HG02571 (cell line): ENCODE data around the gene SLC16A8.

Experiments
- ATAC-seq: cut with Tn5 transposase; IDR thresholded peaks from one replicate; pipeline ENCODE4 v1.9.1; 2021; ENCODE audit warnings: mild to moderate bottlenecking, moderate library complexity; ENCODE audit not compliant: unreplicated experiment

SLC16A8 gene

DNA sequence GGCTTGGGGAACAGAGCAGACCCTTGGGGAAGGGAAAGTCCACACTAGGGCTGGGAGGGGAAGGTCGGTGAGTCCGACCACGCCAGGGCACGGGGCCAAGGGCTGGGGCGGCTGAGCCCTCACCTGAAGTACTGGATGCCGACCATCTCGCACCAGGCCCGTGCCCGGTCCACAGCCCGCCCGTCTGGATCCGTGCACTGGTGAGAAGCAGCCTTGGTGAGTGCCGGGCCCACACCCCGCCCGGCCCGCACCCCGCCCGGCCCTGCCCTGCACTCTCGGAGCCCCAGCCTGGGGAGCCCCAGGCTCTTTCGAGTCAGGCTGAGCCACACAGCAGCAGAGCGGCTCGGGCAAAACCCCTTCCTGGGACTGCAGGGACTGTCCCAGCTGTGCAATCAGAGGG is 28.4 kb upstream of the SLC16A8 start:
- no peak for ATAC-seq

DNA sequence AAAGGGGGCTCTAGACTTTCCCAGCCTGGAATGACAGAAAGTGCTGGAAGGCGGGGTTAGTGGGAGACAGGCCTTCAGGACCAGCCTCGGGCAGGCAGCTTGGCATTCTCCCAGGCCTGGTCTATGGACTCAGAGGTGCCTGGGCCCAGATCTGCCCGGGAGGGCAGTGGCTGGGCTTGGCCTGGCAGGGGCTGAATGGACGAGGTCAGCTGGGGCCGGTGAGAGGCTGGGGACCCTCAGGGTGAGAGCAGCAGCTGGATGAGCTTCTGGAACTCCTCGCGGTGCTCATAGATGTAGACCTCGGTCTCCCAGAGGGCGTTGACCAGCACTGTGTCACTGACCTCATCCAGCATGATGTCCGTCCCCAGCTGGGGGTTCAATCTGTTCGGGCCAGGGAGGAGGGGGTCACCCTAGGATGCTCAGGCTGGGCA is 28.0 kb upstream of the SLC16A8 start:
- ATAC-seq = no peak

DNA sequence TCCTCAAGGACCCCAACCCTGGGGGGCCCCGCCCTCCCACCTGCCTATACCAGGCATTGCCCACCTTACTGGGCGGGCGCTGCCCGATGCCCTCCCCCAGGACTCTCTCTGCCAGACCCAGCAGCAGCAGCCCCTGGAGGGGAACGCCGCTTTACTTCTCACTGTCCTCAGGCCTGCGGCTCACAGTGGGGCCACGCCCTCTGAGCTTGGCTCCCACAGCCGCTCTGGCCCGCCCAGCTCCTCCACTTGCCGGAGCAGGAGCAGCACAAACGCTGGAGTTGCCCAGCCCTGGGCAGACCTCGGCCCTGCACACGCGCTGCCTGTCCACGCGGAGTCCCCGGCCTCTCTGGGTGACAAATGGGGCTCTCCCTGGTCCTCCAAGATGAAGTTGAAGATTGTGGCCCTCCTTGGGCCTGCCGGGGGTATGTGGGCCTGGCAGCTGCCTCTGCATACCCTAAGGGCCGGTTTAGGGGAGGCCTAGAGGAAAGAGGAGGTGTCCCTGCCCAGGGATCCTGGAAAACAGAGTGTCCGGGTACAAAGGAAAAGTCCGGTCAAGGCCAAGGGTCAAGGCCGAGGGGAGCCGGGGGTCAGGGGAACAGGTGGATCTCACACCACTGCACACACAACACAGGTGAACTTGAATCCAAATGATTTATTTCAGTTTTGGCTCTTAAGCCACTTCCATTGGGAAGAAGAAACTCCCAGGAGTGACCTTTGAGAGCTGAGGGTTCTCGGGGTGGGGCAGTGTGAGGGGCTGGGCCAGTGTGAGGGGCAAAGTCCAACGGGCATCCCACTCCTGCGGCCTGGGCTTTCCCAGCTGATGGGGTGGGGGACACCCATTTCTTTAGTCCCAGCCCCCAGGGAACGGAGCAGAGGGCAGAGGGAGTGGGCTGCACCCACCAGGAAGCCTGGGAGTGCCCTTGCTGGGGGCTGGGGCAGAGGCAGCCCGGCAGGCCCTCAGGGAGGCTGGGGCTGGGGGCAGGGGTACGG is 27.2 kb upstream of the SLC16A8 start:
- ATAC-seq = no peak

DNA sequence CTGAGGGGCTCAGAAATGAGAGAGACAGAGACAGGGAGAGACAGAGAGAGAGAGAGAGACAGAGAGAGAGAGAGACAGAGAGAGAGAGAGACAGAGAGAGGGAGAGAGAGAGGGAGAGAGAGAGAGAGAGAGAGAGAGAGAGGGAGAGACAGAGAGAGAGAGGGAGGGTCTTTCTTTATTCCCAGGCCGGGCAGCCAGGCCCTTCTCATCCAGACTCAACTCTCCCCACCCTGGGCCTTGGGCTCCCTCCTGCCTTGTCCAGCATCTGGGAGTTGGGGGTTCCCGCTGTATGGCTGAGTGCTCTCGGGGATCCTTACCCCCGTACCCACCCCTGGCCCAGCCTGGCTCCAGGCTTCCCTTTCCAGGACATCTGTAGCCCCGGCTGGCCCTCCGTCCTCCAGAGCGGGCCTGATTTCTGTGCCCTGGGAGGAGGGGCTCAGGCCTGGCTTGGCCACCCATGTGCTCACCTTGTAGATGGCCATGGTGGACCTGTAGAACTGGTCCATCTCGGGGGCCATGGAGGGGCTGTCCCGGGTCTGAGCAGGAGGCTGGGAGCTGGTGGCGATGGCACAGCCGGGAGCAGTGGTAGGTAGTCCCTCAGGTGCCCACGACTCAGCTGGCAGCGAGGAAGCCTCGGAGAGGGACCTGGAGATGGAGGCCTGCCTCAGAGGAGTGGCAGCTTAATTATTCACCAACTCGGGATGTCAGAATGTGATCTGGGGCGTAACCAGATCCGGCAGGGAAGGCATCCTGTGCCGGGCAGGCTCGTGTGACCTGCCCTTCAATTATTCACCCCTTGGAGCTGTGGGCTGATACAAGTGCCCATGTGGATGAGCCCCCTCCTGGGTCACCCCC is 26.3 kb upstream of the SLC16A8 start, which contains the start of gene BAIAP2L2:
BAIAP2L2 (minus strand) TSS at position 677 of the 855 bp plus-strand sequence; CDS start at position 518, 159 bp downstream.
- no peak for ATAC-seq

DNA sequence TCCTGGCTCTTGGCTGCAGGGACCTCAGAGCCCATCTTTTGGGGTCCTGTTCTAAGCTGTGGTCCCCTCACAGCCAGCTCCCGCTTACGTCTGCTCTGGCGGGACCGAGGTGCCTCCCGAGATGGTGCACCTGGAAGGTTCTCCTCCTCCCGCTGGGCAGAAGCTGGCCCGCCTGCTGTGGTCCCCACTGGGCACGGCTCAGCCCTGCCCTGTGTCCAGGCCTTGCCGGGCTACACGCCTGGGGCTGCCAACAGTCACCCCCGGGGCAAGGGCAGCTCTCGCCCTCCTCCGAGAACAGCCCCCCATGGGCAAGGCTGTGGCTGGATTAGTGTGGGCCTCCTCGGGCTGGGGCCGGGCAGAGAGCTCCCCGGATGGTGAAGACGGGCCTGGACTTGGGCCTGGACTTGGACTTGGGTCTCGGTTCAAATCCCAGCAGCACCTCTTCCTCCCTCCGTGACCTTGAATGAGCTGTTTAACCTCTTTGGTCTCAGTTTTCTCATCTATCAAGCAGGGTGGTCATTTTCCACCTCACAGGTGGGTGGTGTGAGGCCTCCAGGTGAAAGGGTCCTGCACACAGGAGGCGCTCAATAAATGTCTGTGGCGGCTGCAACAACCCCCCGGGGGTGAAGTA is 25.5 kb upstream of the SLC16A8 start:
- ATAC-seq = no peak

DNA sequence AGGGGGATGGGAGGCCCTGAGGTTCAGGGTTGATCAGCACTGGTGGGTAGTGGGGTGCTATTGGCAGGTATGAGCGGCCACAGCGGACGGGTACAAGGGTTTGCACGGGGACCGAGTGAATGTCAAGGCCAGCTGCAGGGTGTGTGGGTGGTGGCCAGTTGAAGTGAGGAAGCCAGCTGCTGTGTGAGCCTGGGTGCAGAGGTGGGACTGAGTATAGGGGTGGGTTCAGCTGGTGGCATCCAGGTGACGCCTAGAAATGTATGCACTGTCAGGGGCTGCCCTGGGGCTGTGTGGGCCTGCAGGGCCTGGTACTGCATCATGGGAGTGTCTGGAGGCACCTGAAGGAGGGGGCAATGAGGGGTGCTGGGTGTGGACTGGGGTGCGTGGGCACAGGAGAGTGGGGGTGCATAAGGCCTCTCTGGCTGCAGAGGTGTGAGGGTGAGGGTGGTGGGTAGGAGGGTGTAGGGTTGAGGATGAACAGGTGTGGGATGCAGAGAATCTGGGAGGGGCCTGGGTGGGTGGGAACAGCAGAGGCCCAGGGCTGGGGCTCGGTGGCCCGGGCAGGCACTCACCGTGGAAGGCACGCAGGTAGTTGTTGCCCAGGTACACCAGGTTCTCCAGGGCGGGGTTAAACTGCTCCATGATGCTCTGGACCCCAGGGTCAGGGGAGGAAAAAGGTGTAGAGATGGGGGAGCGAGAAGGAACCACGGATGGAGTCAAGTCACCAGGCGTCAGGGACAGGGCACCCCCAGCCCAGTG is 24.8 kb upstream of the SLC16A8 start:
- ATAC-seq = no peak

DNA sequence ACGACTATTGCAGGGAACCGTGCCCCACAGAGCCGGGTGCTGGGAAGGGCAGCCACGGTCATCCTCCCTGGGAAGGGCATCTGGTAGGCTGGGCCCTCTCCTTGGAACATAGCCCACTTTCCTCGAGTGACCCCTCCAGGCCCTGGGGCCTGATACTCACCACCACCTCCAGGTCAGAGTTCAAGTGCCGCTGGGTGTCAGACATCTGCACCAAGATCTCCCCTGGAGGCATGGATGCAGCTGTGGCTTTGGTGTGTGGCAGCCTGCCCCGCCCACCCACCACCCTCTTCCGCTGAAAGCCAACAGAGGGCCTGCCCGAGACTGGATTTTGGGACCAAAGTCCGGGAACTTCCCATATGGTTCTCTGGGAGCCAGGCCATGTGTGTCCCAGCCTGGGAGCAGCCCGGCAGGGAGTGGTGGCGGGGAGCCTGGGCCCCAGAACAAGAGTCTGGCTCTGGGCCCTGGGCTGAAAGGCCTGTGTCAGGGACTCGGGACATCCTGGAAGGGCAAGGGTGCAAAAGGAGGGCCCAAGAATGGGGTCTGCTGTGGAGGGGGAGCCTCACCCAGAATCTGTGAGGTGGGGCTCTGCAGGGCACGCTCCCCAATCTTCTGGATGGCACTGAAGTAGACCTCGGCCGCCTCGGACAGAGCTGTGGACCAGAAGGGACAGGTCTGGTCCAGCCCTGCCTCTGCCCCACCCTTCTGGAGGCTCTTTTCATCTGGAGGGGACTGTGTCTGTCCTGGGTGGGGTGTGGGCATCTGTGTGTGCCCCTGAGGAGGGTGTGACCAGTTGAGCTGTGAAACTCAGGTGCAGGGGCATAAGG is 23.9 kb upstream of the SLC16A8 start:
- ATAC-seq = no peak

DNA sequence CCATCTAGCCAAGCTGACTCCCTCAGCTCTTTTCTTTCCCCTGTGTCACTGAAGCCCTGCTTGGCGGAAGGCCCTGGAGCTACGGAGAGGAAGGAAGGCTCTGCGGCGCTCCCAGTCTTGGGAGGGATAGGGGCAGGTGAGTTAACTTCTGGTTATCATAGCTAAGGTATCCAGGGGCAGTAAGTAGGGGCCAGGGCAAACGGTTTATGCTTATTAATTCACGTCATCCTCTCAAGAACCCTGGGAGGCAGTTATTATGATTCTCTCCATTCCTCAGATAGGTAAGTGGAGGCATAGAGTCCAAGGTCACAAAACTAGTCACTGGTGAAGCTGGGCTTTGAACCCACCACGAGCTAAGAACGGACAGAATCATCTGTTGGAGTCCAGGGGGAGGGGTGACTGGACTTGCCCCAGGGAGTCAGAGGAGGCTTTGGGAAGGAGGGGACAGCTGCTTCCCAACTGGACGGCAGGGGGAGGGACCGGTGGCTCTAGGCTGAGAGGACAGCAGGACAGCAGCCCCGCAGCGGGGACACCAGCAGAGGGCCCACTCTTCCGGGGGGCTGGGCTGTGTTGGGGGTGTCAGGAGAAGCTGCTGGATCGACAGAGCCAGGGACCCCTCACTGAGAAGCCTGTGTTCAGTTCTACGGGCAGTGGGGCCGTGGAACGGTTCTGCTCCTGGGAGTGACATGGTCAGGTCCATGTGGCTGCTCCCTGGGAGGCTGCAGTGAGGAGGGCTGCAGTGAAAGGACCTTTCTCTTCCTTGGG is 23.0 kb upstream of the SLC16A8 start:
- ATAC-seq = no peak

DNA sequence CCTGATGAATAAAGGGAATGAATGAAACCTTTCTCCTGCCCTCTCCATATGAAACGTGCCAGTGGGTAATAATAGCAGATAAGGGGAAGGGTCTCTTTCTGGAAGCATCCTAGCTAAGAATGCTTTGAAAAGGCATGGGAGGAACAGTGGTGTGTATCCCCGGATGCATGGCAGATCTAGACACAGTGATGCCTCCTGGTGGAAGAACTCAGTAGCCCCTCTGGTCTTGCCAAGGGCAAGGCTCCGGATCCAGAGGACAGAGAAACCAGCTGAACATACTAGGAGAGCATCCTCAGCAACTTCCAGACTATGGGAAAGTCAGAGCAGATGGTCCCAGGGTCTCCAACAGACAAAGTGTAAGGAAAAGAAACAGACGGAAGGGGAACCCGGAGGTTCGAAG is 20.1 kb upstream of the SLC16A8 start:
- no peak for ATAC-seq

DNA sequence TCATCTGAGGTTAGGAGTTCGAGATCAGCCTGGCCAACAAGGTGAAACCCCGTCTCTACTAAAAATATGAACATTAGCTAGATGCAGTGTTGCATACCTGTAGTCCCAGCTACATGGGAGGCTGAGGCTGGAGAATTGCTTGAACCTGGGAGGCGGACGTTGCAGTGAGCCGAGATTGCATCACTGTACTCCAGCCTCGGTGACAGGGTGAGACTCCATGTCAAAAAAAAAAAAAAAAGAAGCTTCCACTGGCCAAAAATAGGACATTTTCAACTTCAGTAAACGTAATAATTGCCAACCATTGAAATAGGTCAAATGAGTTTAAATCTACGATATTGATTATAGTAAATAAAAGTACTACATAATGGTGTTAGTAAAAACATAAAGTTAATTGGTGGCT is 19.7 kb upstream of the SLC16A8 start:
- ATAC-seq = no peak

DNA sequence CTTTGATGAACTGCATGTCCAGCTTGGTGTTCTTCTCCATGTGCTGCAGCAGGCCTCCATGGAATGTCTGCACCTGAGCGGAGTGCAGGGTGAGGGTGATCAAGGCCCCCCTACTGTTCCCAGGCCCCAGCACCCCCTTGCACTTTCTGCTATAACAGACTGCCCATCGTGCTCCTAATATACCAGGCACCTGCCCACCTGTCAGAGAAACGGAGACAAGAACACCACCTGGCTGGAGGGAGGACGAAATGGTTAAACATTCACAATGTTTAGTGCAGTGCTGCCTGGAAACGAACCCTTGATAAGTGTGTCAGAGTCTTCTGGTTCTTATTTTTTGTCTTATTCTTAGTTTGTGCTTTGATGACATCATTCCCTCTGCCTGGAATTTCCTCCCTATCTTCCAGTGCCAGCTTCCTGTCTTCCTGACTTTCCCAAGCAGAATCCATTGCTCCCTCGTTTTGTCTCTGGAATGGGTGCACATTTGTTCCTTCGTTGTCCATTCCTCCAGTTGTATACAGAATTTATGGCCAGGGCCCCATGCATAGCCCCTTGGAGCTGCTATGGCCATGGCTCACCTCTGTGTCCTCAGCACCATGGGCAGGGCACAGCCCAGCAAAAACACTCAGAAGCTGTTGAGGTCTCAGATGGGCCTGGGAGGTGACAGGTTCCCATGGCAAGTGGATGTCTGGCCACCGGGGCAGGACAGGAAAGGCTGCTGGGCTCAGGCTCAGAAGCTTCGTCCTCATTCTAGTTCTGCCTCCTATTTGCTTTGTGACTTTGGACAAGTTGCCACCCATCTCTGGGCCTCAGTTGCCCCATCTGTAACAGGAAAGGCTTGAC is 14.6 kb upstream of the SLC16A8 start:
- ATAC-seq = no peak

DNA sequence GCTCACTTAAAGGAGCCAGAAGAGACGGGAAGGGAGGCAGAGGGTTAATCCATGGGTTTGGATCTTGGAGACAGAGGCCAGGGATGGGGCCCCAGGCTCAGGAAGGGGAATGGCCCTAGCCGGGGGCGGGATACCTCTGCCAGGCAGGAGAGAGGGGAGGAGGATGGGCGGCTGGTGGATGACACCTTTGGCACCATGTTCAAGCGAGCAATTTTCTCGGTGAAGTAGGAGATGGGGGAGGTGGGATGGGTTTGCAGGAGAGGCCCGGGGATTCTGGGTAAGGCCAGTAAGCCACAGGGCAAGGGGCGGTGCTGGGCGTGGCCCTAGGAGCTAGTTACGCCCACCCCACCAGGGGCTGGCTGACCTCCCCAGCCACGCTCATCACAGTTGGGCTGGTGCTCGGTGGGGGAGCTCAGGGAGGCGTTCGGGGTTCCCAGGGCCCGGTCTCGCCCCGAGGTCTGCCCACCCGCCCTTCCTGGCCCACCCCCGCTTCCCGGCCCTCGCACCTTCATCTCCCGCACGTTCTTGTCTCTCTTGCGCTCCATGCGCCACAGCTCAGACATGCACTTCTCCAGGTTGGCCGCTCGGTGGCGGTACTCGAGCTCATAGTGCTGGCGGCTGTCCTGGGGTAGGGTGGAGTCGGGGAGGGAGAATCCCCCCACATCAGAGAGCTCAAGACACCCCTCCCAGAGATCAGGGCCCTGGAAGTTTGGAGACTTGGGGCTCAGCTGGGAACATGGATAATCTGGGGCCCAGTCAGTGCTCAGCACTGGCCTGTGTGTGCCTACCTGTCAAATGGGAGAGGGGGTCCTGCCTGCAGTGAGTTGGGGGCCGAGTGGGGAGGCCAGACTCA is 13.8 kb upstream of the SLC16A8 start:
- no peak for ATAC-seq

DNA sequence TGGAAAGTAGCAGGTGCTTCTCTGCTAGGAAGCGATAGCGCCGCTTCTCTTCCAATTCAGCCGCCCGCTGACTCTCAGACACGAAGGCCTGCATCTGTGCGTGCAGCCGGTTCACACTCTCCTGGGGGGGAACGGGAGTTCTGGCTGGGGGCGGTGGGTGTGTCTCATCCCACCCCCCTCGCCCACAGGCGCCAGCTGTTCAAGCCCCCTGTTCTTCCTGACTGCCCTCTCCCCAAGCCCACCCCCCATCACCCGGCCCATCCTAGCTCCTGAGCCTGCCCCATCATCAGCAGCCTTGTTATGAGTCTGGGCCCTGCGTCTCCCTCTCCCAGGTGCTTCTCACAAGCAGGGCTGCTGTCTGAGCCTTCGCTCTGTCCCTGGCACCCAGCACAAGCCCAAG is 13.1 kb upstream of the SLC16A8 start:
- no peak for ATAC-seq

DNA sequence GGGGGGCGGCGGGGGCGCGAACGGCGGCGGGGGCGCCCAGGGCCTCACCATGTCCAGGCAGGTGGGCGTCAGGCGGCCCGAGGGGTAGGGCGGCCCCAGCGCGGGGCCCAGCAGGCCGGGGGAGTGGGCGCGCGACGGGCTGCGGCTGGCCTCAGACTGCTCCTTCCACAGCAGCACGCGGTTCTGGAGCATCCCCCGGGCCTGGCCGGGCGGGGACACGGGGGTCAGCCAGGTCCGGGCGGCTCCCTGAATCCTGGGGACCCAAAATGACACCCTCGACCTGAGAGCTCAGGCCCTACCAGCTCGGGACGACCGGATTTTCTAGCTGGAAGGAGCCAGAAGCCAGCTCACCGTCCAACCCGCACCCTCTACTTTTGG is 5.5 kb upstream of the SLC16A8 start:
- ATAC-seq = no peak

DNA sequence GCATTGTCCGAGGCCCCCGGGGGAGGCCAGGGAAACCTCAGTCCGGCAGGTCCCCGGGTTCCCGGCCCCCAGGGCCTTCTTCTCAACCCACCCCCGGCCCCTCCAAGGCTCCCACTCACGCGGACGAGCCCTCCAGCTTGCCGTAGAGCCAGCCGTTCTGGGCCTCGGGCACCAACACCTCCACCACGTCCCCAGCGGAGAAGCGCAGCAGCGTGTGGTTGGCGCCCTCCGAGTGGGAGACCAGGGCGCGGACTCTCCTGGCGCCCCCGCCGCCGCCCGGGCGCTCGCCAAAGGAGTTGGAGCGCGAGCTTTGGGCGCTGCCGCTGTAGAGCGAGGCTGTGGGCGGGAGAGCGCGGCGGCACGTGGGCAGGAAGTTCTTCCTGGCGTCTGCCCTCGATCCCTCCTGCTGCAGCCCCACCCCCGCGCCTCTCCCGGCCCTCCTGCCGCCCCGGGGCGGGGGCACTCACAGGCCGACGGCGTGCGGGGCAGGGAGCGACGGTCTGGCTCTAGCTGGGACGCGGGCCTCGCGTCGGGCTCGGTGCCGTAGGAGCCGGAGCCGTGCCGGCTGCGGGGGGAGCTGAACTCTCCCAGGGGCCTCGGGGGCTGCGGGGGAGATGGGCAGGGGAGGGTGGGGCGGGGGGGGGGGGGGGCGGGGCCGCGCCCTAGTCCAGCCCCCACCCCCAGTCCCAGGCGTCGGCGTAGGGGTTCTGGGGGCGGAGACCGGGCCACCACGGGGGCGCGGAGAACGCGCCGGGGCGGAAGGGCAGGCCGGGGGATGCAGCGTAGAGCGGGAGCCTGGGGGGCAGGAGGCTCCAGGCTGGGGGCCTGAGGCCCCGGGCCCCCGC is 4.9 kb upstream of the SLC16A8 start:
- ATAC-seq = no peak

DNA sequence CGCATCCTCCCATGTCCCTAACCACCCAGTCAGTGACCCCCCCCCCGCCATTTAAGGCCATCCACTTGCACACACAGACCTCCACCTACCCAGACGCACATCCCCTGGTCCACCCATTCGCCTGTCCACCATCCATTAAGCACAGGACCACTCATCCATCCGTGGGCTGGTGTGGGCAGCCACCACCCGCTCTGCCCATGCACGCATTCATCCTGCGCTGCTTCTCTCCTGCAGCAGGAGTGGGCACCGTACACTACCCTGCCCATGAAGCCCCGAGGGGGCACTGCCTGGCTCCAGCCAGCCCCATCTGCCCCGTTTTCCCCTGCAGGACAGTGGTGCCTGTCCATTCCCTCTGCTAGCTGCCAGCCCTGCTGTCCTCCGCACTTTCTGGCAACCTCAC is 3.9 kb upstream of the SLC16A8 start:
- no peak for ATAC-seq
